ENCODE data around the gene POLN.

GRCh38 chr4:2248821-2249261 lies 6.9 kb upstream of the POLN start:
- TF ChIP-seq POLR2A (IDR thresholded peaks at IDR 0.05) = no peak
- no peak for TF ChIP-seq CTCF (IDR thresholded peaks at IDR 0.05)
